ENCODE measurements around the gene P4HA3. TPM values are rescaled to one million over a fixed set of nuclear protein-coding genes. Genes with fewer than 3 reads are reported as not detected.
"Not testable (repeated sequence)": the region's sequence is repeated elsewhere in the genome, so short reads cannot be mapped to it uniquely, and the experiment has no call there.

P4HA3 gene
- total RNA-seq, 3 donors from 2014 or later (not counting 1 experiment from before 2014, with no cell fraction given), result not detected

DNA sequence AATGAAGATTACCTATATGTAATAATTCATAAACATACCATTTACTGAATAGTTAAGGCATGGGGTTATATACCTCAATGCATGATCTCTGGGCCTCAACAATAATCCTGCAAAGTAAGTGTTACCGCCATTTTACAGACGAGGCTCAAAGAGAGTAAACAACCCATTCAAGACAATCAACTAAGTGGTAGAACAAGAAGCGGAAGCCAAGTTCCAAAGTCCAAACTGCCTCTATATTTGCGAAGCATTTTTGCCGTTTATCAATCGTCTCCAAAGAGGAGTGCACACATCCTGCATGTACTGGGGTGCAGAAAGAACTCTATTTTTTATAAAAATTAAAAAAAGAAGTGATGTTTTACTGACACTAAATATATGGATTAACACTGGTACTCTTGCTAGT lies 27.5 kb upstream of the P4HA3 start:
- no peaks in the 10 kb centered on the region for H3K4me1 ChIP-seq (ENCODE audit: control insufficient read depth, insufficient read depth, low read length)
- no peaks in the 10 kb centered on the region for H3K27me3 Mint-ChIP-seq (ENCODE audit: low read depth in 2 of 2)
- DNase-seq, result no peak
- H3K27ac Mint-ChIP-seq, result no peak overlapping the region
- no peaks in the 10 kb centered on the region for H3K9me3 Mint-ChIP-seq
- 93% methylated on average over 5 of the region's 6 CpGs for WGBS (ENCODE audit: insufficient coverage)
- no peak overlapping the region for H3K4me3 Mint-ChIP-seq
- H3K4me1 Mint-ChIP-seq, result no peaks in the 10 kb centered on the region
- H3K36me3 Mint-ChIP-seq, result no peaks in the 10 kb centered on the region
- no peaks in the 10 kb centered on the region for H3K27me3 ChIP-seq (ENCODE audit: control insufficient read depth, insufficient read depth, low read length)
- H3K4me3 ChIP-seq (ENCODE audit: low read length), result no peak overlapping the region
- no peak for ATAC-seq
- H3K9me3 ChIP-seq (ENCODE audit: control insufficient read depth, insufficient read depth, low read length), result no peaks in the 10 kb centered on the region
- H3K27ac ChIP-seq (ENCODE audit: low read length), result no peak overlapping the region
- intact Hi-C loops (cut with micrococcal nuclease), result no loop called here
- peaks cover 22% of the 10 kb centered on the region for H3K36me3 ChIP-seq (ENCODE audit: control insufficient read depth, insufficient read depth, low read length)
- TF ChIP-seq, protein P1, sequence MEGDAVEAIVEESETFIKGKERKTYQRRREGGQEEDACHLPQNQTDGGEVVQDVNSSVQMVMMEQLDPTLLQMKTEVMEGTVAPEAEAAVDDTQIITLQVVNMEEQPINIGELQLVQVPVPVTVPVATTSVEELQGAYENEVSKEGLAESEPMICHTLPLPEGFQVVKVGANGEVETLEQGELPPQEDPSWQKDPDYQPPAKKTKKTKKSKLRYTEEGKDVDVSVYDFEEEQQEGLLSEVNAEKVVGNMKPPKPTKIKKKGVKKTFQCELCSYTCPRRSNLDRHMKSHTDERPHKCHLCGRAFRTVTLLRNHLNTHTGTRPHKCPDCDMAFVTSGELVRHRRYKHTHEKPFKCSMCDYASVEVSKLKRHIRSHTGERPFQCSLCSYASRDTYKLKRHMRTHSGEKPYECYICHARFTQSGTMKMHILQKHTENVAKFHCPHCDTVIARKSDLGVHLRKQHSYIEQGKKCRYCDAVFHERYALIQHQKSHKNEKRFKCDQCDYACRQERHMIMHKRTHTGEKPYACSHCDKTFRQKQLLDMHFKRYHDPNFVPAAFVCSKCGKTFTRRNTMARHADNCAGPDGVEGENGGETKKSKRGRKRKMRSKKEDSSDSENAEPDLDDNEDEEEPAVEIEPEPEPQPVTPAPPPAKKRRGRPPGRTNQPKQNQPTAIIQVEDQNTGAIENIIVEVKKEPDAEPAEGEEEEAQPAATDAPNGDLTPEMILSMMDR (IDR thresholded peaks at IDR 0.05), result no peak

DNA sequence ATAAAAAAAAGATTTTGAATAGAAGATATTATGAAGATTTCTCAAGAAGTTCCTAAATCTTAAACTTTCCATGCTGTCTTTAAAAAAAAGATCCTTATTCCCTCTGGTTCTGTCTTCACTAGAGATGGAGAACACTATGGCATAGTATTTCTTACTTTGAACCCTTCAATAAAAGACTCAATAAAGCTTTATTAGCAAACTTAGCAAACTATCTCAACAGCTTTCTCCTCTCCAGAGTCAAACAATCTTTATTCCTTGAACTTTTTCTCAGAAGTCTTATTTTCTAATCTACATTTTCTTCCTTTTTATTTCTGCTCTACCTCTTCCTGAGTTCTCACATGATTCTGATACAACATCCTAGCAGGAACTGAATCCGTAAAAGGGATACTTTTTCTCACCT lies 21.8 kb upstream of the P4HA3 start:
- Histone ChIP-seq H3K4me1 (ENCODE audit: control insufficient read depth, insufficient read depth, low read length) (no peaks in the 10 kb centered on the region), H3K9me3 (ENCODE audit: control insufficient read depth, insufficient read depth, low read length) (no peaks in the 10 kb centered on the region)
- ATAC-seq, result no peak

DNA sequence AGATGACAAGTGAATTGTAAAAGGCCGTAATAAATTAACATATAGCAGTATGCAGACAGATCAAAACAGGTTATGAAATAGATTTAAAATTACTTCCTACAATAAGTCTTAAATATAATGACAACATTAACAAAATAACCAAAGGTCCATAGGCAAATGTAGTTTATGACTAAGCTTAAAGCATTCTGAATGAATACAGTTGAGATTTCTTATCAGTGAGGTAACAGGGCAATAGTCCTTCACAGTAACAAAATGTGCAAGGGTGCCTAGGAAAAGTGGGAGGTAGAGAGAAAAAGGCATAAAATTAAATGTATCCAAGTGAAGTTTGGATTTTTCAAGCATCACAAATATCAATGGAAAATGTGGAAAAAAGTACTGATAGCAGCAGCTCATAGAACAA lies 20.9 kb upstream of the P4HA3 start:
- WGBS (ENCODE audit: insufficient coverage), result no CpG with 5 or more reads among the region's 1 CpG
- ATAC-seq, result no peak
- H3K27me3 ChIP-seq (ENCODE audit: control insufficient read depth, insufficient read depth, low read length), result no peaks in the 10 kb centered on the region

More for the DNA sequence above, 21.8 kb upstream of the P4HA3 start:
- Mint-ChIP-seq H3K27ac (no peak overlapping the region), H3K27me3 (ENCODE audit: low read depth in 2 of 2) (no peaks in the 10 kb centered on the region), H3K9me3 (no peaks in the 10 kb centered on the region), H3K36me3 (no peaks in the 10 kb centered on the region), H3K4me1 (no peaks in the 10 kb centered on the region), H3K4me3 (no peak overlapping the region)
- no peak for DNase-seq
- H3K27ac ChIP-seq (ENCODE audit: low read length), result no peak overlapping the region
- peaks cover 6% of the 10 kb centered on the region for H3K36me3 ChIP-seq (ENCODE audit: control insufficient read depth, insufficient read depth, low read length)
- WGBS (ENCODE audit: insufficient coverage), result no CpG with 5 or more reads among the region's 1 CpG
- no peak overlapping the region for H3K4me3 ChIP-seq (ENCODE audit: low read length)
- TF ChIP-seq, protein P1 (IDR thresholded peaks at IDR 0.05), result no peak
- intact Hi-C loops (cut with micrococcal nuclease), result no loop called here
- H3K27me3 ChIP-seq (ENCODE audit: control insufficient read depth, insufficient read depth, low read length), result no peaks in the 10 kb centered on the region

DNA sequence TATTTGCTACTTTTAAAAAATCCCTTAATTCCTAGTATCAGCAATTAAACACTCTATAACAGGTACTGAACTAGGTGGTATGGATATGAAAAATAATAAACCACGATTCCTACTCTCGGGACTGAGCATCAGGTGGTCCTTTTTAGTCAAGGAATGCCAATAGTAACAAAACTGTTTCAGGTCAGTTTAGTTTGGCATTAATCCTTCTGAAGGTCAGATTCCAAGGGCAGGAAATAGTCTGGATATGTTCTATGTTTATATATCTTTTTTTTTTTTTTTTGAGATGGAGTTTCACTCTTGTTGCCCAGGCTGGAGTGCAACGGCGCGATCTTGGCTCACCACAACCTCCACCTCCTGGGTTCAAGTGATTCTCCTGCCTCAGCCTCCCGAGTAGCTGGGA lies 19.6 kb upstream of the P4HA3 start:
- intact Hi-C loops (cut with micrococcal nuclease), result not testable (repeated sequence)

More for the DNA sequence above, 20.9 kb upstream of the P4HA3 start:
- TF ChIP-seq, protein P1 (IDR thresholded peaks at IDR 0.05), result no peak
- peaks cover 4% of the 10 kb centered on the region for H3K36me3 ChIP-seq (ENCODE audit: control insufficient read depth, insufficient read depth, low read length)
- Mint-ChIP-seq H3K27me3 (ENCODE audit: low read depth in 2 of 2) (no peaks in the 10 kb centered on the region), H3K9me3 (no peaks in the 10 kb centered on the region), H3K27ac (no peak overlapping the region), H3K4me1 (no peaks in the 10 kb centered on the region), H3K36me3 (no peaks in the 10 kb centered on the region), H3K4me3 (no peak overlapping the region)
- DNase-seq, result no peak
- H3K9me3 ChIP-seq (ENCODE audit: control insufficient read depth, insufficient read depth, low read length), result no peaks in the 10 kb centered on the region
- no peak overlapping the region for H3K4me3 ChIP-seq (ENCODE audit: low read length)
- no peaks in the 10 kb centered on the region for H3K4me1 ChIP-seq (ENCODE audit: control insufficient read depth, insufficient read depth, low read length)
- no peak overlapping the region for H3K27ac ChIP-seq (ENCODE audit: low read length)
- intact Hi-C loops (cut with micrococcal nuclease), result no loop called here

More for the DNA sequence above, 19.6 kb upstream of the P4HA3 start:
- H3K27ac ChIP-seq (ENCODE audit: low read length); H3K9me3 Mint-ChIP-seq; H3K4me3 Mint-ChIP-seq; H3K36me3 Mint-ChIP-seq; H3K4me1 Mint-ChIP-seq; ATAC-seq; H3K4me3 ChIP-seq (ENCODE audit: low read length); H3K27ac Mint-ChIP-seq; H3K27me3 Mint-ChIP-seq (ENCODE audit: low read depth in 2 of 2); H3K9me3 ChIP-seq (ENCODE audit: control insufficient read depth, insufficient read depth, low read length); H3K36me3 ChIP-seq (ENCODE audit: control insufficient read depth, insufficient read depth, low read length); DNase-seq; H3K4me1 ChIP-seq (ENCODE audit: control insufficient read depth, insufficient read depth, low read length); H3K27me3 ChIP-seq (ENCODE audit: control insufficient read depth, insufficient read depth, low read length): not testable (repeated sequence)
- WGBS (ENCODE audit: insufficient coverage), result 97% methylated on average over 3 of the region's 6 CpGs
